H1 (cell line): ENCODE results near the gene NFKBIL1. TPM values are rescaled to one million over a fixed set of nuclear protein-coding genes. Genes with fewer than 3 reads are reported as not detected.

Experiments
- CTCF ChIA-PET: fragments of 300-600 bp; sonication (Branson Sonifier 250); formaldehyde crosslinking; loops from one replicate; lab custom pipeline; 2021; ENCODE audit not compliant: partially characterized antibody; lab: Charles Lee
- POLR2A ChIA-PET: fragments of 300-600 bp; sonication (Branson Sonifier 250); formaldehyde crosslinking; loops from one replicate; lab custom pipeline; 2021; ENCODE audit warnings: inconsistent platforms; ENCODE audit not compliant: partially characterized antibody; lab: Charles Lee
- DNase-seq, 2 experiments: peaks; one replicate each; pipeline versions ENCODE4 v3.0.0 to v3.0.0-alpha.2; 2010 to 2022; ENCODE audit warnings: low spot score in 2 of 2, low read depth in 1 of 2, mixed read lengths in 1 of 2
- FAIRE-seq: peaks from 2 replicates; lab custom pipeline; 2011; peaks lifted over from hg19 to GRCh38; lab: Jason Lieb, UNC
- H2AFZ ChIP-seq: 2 replicates; pipeline ENCODE4 v1.8.1; 2012; ENCODE audit warnings: low read length, inconsistent platforms
- H2AK5ac ChIP-seq: 2 replicates; pipeline ENCODE4 v1.6.1; 2013; ENCODE audit warnings: low read depth, low read length
- H2BK120ac ChIP-seq: replicated peaks from 2 replicates; pipeline ENCODE3; 2013; ENCODE audit warnings: low read depth, low read length, inconsistent platforms
- H2BK12ac ChIP-seq: 2 replicates; pipeline ENCODE4 v1.6.1; 2013; ENCODE audit warnings: low read depth, low read length
- H2BK15ac ChIP-seq: 2 replicates; pipeline ENCODE4 v1.6.1; 2013; ENCODE audit warnings: low read length
- H2BK20ac ChIP-seq: 2 replicates; pipeline ENCODE4 v1.6.1; 2013; ENCODE audit warnings: low read length
- H2BK5ac ChIP-seq: 2 replicates; pipeline ENCODE4 v1.6.1; 2013; ENCODE audit warnings: low read depth, low read length
- H3K14ac ChIP-seq: 2 replicates; pipeline ENCODE4 v1.6.1; 2013; ENCODE audit warnings: inconsistent platforms; ENCODE audit not compliant: insufficient read length
- H3K18ac ChIP-seq: 2 replicates; pipeline ENCODE4 v1.6.1; 2013; ENCODE audit warnings: low read length; ENCODE audit errors: extremely low read depth
- H3K23ac ChIP-seq: 2 replicates; pipeline ENCODE4 v1.6.1; 2013; ENCODE audit warnings: inconsistent platforms; ENCODE audit not compliant: insufficient read length
- H3K23me2 ChIP-seq: 2 replicates; pipeline ENCODE4 v1.6.1; 2013; ENCODE audit warnings: low read depth, low read length
- H3K27ac ChIP-seq: 2 replicates; pipeline ENCODE4 v1.6.1; 2011; ENCODE audit warnings: low read depth, low read length, inconsistent platforms
- H3K27me3 ChIP-seq, 4 experiments: replicated peaks in 1 of 4; 1 replicate in 1 of 4; 2 replicates in 3 of 4; pipeline versions ENCODE4 v1.6.1 to v1.8.1; 2011 to 2013; ENCODE audit warnings: low read length in 3 of 4, mild to moderate bottlenecking in 3 of 4, inconsistent platforms in 2 of 4, mixed read lengths in 2 of 4, moderate library complexity in 1 of 4; ENCODE audit not compliant: control insufficient read depth in 3 of 4, insufficient read depth in 3 of 4; ENCODE audit errors: extremely low read depth in 1 of 4
- H3K36me3 ChIP-seq, 4 experiments: 2 replicates each; pipeline versions ENCODE4 v1.6.1 to v1.8.1; 2011 to 2013; ENCODE audit warnings: mild to moderate bottlenecking in 4 of 4, low read length in 3 of 4, moderate library complexity in 2 of 4, control low read depth in 1 of 4, inconsistent platforms in 1 of 4; ENCODE audit not compliant: insufficient read depth in 4 of 4, control insufficient read depth in 2 of 4
- H3K4ac ChIP-seq: replicated peaks from 2 replicates; pipeline ENCODE3; 2013; ENCODE audit warnings: low read length, low read depth, mixed read lengths, inconsistent platforms; ENCODE audit not compliant: insufficient read length
- H3K4me1 ChIP-seq, 4 experiments: replicated peaks in 1 of 4; 1 replicate in 1 of 4; 2 replicates in 3 of 4; pipeline versions ENCODE4 v1.6.1 to v1.8.1; 2011 to 2013; ENCODE audit warnings: low read length in 3 of 4, inconsistent platforms in 2 of 4, mixed read lengths in 1 of 4; ENCODE audit not compliant: insufficient read depth in 4 of 4, control insufficient read depth in 3 of 4
- H3K4me2 ChIP-seq, 2 experiments: 2 replicates each; pipeline versions ENCODE4 v1.6.1 to v1.8.1; 2011 to 2013; ENCODE audit warnings: low read depth in 2 of 2, low read length in 2 of 2, control low read depth in 1 of 2, inconsistent platforms in 1 of 2, mild to moderate bottlenecking in 1 of 2; ENCODE audit not compliant: insufficient read depth in 1 of 2
- H3K4me3 ChIP-seq, 4 experiments: fragments of 200-600, 300-600 bp in 1 of 4; sonication (generic), shearing (Covaris generic), sonication (Bioruptor Twin) in 1 of 4; 2 replicates each; pipeline versions ENCODE4 v1.5.1 to v1.8.1; 2011 to 2016; ENCODE audit warnings: low read length in 4 of 4, low read depth in 3 of 4, control low read depth in 2 of 4, inconsistent platforms in 2 of 4, mild to moderate bottlenecking in 2 of 4, mixed read lengths in 1 of 4, moderate library complexity in 1 of 4; ENCODE audit not compliant: insufficient read depth in 2 of 4; ENCODE audit errors: extremely low read depth in 1 of 4
- H3K56ac ChIP-seq: replicated peaks from 2 replicates; pipeline ENCODE3; 2013; ENCODE audit warnings: low read depth, mild to moderate bottlenecking, mixed read lengths, low read length, inconsistent platforms; ENCODE audit not compliant: insufficient read length
- H3K79me1 ChIP-seq: 2 replicates; pipeline ENCODE4 v1.6.1; 2013; ENCODE audit warnings: low read depth, low read length, control low read depth
- H3K79me2 ChIP-seq, 2 experiments: 2 replicates each; pipeline versions ENCODE4 v1.6.1 to v1.8.1; 2012 to 2013; ENCODE audit warnings: low read length in 2 of 2, mild to moderate bottlenecking in 2 of 2, inconsistent platforms in 1 of 2; ENCODE audit not compliant: insufficient read depth in 2 of 2, control insufficient read depth in 1 of 2
- H3K9ac ChIP-seq, 4 experiments: replicated peaks in 1 of 4; 1 replicate in 1 of 4; 2 replicates in 3 of 4; pipeline versions ENCODE4 v1.6.1 to v1.8.1; 2011 to 2013; ENCODE audit warnings: low read depth in 3 of 4, low read length in 3 of 4, control low read depth in 2 of 4, mild to moderate bottlenecking in 2 of 4, moderate library complexity in 2 of 4, inconsistent platforms in 1 of 4; ENCODE audit errors: extremely low read depth in 1 of 4
- H3K9me3 ChIP-seq, 2 experiments: 2 replicates each; pipeline versions ENCODE4 v1.6.1 to v1.8.1; 2012 to 2013; ENCODE audit warnings: mild to moderate bottlenecking in 2 of 2, moderate library complexity in 2 of 2, control low read depth in 1 of 2, inconsistent platforms in 1 of 2, low read depth in 1 of 2, low read length in 1 of 2, mixed read lengths in 1 of 2; ENCODE audit not compliant: insufficient read depth in 2 of 2
- H4K20me1 ChIP-seq, 2 experiments: replicated peaks in 1 of 2; 2 replicates each; pipeline versions ENCODE3 to v1.8.1; 2011 to 2013; ENCODE audit warnings: inconsistent platforms in 2 of 2, low read length in 2 of 2, mild to moderate bottlenecking in 1 of 2; ENCODE audit not compliant: insufficient read depth in 2 of 2, control insufficient read depth in 1 of 2
- H4K5ac ChIP-seq: 2 replicates; pipeline ENCODE4 v1.6.1; 2013; ENCODE audit warnings: low read length, low read depth, mixed read lengths, inconsistent platforms; ENCODE audit not compliant: insufficient read length
- H4K8ac ChIP-seq: 2 replicates; pipeline ENCODE4 v1.8.0; 2013; ENCODE audit warnings: mild to moderate bottlenecking, moderate library complexity, low read length, inconsistent platforms; ENCODE audit not compliant: insufficient read depth; ENCODE audit errors: extremely low read depth
- H4K91ac ChIP-seq: replicated peaks from 2 replicates; pipeline ENCODE3; 2013; ENCODE audit warnings: low read length, mixed read lengths, inconsistent platforms; ENCODE audit not compliant: insufficient read length
- CTBP2 ChIP-seq: IDR thresholded peaks from 2 replicates; pipeline ENCODE4 v1.7.0; 2011; ENCODE audit warnings: borderline replicate concordance, mild to moderate bottlenecking, moderate library complexity, mixed read lengths, low read length; ENCODE audit not compliant: insufficient read depth, insufficient read length
- WGBS, 2 experiments: shearing (Covaris generic) in 1 of 2; methylation state at CpG; one replicate each; pipeline versions ENCODE4 v1.1.6 to v1.1.7; 2013 to 2015; ENCODE audit warnings: low lambda C conversion rate in 2 of 2, mixed read lengths in 2 of 2, inconsistent platforms in 1 of 2, low coverage in 1 of 2, missing lambda C conversion rate in 1 of 2; ENCODE audit not compliant: insufficient replicate concordance in 2 of 2, insufficient coverage in 1 of 2, insufficient read length in 1 of 2; ENCODE audit errors: extremely low coverage in 1 of 2, missing lambda C conversion rate in 1 of 2; 5-methylcytosine and 5-hydroxymethylcytosine counted together
- polyA plus RNA-seq, 7 experiments: library from polyadenylated mRNA; depleted of rRNA in 3 of 7; stranded (reverse) in 5 of 7; unstranded in 2 of 7; fragments of >200 nt in 5 of 7; fragments of 200-250 nt in 2 of 7; gene quantifications; 1 replicate in 5 of 7; 2 replicates in 1 of 7; 4 replicates in 1 of 7; pipeline versions ENCODE4 v1.2.1 to v1.2.3, GENCODE V29; 2011 to 2013; ENCODE audit warnings: missing spikeins in 2 of 7, mixed read lengths in 2 of 7
- total RNA-seq: library from RNA; stranded (reverse); fragmentation: NEBNext Ultra II Directional; extraction: Animal tissue kit (Norgen Biotek cat#: 25700); gene quantifications from 2 replicates; pipeline ENCODE4 v1.2.1, GENCODE V29; 2021

Gene NFKBIL1
- total and polyA plus RNA-seq, 2 of the 8 experiments (the other 6 are each of a cell fraction or from before 2014, with no cell fraction given), result 7.5 to 11.2 TPM

GRCh38 chr6:31558318-31558625 is 10.9 kb downstream of the NFKBIL1 start:
- 96% methylated on average over 5 of the region's 8 CpGs; no CpG with 5 or more reads in 1 of the 2 experiments for WGBS, 2 experiments
- H3K4me2 ChIP-seq, result no peak overlapping the region
- no peak overlapping the region for H3K14ac ChIP-seq
- no peaks in the 10 kb centered on the region for H3K79me1 ChIP-seq
- no peak overlapping the region for H4K8ac ChIP-seq
- H3K23ac ChIP-seq, result no peak overlapping the region
- DNase-seq (no peak), FAIRE-seq (no peak)
- POLR2A ChIA-PET, result interaction anchor here (2.2 to 10.9 kb wide), 4 partner anchors 9 to 20 kb away, joined by 10 to 110 read pairs (median 20); partner anchors contain the start of genes DDX39B, LTB and TNF
- no peak overlapping the region for H3K9ac ChIP-seq
- H3K79me2 ChIP-seq, result no peaks in the 10 kb centered on the region
- no peak overlapping the region for H3K4me3 ChIP-seq
- no peak overlapping the region for H4K5ac ChIP-seq
- no peaks in the 10 kb centered on the region for H3K4me1 ChIP-seq
- H3K18ac ChIP-seq, result no peak overlapping the region
- H2BK15ac ChIP-seq, result no peak overlapping the region
- no peak overlapping the region for H3K27ac ChIP-seq
- peaks cover 2 to 15% (median 5%) of the 10 kb centered on the region in 4 experiments; a peak in 5 of 8 replicates for H3K36me3 ChIP-seq
- no peaks in the 10 kb centered on the region for H3K23me2 ChIP-seq
- no peak overlapping the region for H2BK5ac ChIP-seq
- no peak overlapping the region for H2AFZ ChIP-seq
- CTCF ChIA-PET, result interaction anchor here (2.1 to 24.7 kb wide), 4 partner anchors 22 to 43 kb away, joined by 6 to 613 read pairs (median 17); partner anchors contain the start of genes LST1, LTB and NCR3
- H4K20me1 ChIP-seq, result no peaks in the 10 kb centered on the region
- no peak overlapping the region for H2AK5ac ChIP-seq
- H4K91ac ChIP-seq, result no peak overlapping the region
- H2BK12ac ChIP-seq, result no peak overlapping the region
- H3K56ac ChIP-seq, result no peak overlapping the region
- no peak overlapping the region for H2BK20ac ChIP-seq
- no peak for TF ChIP-seq CTBP2
- no peak overlapping the region for H2BK120ac ChIP-seq
- no peaks in the 10 kb centered on the region for H3K27me3 ChIP-seq
- H3K9me3 ChIP-seq, result no peaks in the 10 kb centered on the region
- no peak overlapping the region for H3K4ac ChIP-seq
